ENCODE measurements around the gene SETSIP.
"Not testable (repeated sequence)": the region's sequence is repeated elsewhere in the genome, so short reads cannot be mapped to it uniquely, and the experiment has no call there.

SETSIP gene

GRCh38 chr1:92045766-92046495 is 29.3 kb downstream of the SETSIP start:
- DNase-seq, result no peak

GRCh38 chr1:92043621-92044020 is 31.6 kb downstream of the SETSIP start:
- no peak for DNase-seq

GRCh38 chr1:92040971-92041370 is 34.2 kb downstream of the SETSIP start:
- DNase-seq, result no peak

GRCh38 chr1:92038695-92039346 is 36.4 kb downstream of the SETSIP start:
- no peak for DNase-seq

- DNase-seq, result no peak
These were observed 37.8 kb downstream of the SETSIP start for GRCh38 chr1:92037400-92037799.

- no peak for DNase-seq
These were observed 43.7 kb downstream of the SETSIP start for GRCh38 chr1:92031281-92032110.

GRCh38 chr1:92030656-92031107 is 44.5 kb downstream of the SETSIP start:
- no peak for DNase-seq

GRCh38 chr1:92029241-92029922 is 45.8 kb downstream of the SETSIP start:
- DNase-seq, result no peak

- no peak for DNase-seq
These were observed 48.4 kb downstream of the SETSIP start for GRCh38 chr1:92026806-92027205.

- not testable (repeated sequence) for DNase-seq
These were observed 49.2 kb downstream of the SETSIP start for GRCh38 chr1:92026042-92026441.
